ENCODE results near the gene PTPRM.

DNA sequence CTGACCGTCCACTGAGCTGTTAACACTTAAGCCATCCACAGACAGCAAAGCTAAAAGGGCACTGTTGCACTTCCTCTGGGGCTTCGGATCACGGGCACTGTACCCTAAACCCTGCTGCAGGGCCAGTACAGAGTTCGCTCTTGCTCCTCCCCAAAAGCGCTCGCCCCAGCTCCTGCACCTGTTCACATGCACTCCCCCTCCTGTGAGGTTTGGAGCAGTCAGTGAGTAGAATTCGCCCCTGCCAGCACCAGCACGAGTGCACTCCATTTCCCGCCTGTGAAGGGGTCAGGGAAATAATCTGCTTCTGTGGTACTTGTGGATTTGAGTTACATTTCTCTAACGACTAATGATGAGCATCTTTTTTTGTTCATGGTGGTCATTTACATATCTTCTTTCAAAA is 158.8 kb downstream of the PTPRM start:
- TF ChIP-seq, protein P1, sequence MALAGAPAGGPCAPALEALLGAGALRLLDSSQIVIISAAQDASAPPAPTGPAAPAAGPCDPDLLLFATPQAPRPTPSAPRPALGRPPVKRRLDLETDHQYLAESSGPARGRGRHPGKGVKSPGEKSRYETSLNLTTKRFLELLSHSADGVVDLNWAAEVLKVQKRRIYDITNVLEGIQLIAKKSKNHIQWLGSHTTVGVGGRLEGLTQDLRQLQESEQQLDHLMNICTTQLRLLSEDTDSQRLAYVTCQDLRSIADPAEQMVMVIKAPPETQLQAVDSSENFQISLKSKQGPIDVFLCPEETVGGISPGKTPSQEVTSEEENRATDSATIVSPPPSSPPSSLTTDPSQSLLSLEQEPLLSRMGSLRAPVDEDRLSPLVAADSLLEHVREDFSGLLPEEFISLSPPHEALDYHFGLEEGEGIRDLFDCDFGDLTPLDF (CRISPR knock-in tag; IDR thresholded peaks at IDR 0.05), result no peak
- TF ChIP-seq, protein P2, sequence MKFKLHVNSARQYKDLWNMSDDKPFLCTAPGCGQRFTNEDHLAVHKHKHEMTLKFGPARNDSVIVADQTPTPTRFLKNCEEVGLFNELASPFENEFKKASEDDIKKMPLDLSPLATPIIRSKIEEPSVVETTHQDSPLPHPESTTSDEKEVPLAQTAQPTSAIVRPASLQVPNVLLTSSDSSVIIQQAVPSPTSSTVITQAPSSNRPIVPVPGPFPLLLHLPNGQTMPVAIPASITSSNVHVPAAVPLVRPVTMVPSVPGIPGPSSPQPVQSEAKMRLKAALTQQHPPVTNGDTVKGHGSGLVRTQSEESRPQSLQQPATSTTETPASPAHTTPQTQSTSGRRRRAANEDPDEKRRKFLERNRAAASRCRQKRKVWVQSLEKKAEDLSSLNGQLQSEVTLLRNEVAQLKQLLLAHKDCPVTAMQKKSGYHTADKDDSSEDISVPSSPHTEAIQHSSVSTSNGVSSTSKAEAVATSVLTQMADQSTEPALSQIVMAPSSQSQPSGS (CRISPR knock-in tag; IDR thresholded peaks at IDR 0.05; ENCODE audit: borderline replicate concordance, low read depth), result no peak
- TF ChIP-seq, protein P3, sequence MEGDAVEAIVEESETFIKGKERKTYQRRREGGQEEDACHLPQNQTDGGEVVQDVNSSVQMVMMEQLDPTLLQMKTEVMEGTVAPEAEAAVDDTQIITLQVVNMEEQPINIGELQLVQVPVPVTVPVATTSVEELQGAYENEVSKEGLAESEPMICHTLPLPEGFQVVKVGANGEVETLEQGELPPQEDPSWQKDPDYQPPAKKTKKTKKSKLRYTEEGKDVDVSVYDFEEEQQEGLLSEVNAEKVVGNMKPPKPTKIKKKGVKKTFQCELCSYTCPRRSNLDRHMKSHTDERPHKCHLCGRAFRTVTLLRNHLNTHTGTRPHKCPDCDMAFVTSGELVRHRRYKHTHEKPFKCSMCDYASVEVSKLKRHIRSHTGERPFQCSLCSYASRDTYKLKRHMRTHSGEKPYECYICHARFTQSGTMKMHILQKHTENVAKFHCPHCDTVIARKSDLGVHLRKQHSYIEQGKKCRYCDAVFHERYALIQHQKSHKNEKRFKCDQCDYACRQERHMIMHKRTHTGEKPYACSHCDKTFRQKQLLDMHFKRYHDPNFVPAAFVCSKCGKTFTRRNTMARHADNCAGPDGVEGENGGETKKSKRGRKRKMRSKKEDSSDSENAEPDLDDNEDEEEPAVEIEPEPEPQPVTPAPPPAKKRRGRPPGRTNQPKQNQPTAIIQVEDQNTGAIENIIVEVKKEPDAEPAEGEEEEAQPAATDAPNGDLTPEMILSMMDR (IDR thresholded peaks at IDR 0.05), result no peak
- TF ChIP-seq, protein P4, sequence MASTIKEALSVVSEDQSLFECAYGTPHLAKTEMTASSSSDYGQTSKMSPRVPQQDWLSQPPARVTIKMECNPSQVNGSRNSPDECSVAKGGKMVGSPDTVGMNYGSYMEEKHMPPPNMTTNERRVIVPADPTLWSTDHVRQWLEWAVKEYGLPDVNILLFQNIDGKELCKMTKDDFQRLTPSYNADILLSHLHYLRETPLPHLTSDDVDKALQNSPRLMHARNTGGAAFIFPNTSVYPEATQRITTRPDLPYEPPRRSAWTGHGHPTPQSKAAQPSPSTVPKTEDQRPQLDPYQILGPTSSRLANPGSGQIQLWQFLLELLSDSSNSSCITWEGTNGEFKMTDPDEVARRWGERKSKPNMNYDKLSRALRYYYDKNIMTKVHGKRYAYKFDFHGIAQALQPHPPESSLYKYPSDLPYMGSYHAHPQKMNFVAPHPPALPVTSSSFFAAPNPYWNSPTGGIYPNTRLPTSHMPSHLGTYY (CRISPR knock-in tag; IDR thresholded peaks at IDR 0.05), result no peak
